ENCODE data around the gene WWP2. TPM values are rescaled to one million over a fixed set of nuclear protein-coding genes. Genes with fewer than 3 reads are reported as not detected.

WWP2 gene
- total RNA-seq, 1 experiment from 2014 or later: 38.8 TPM

DNA sequence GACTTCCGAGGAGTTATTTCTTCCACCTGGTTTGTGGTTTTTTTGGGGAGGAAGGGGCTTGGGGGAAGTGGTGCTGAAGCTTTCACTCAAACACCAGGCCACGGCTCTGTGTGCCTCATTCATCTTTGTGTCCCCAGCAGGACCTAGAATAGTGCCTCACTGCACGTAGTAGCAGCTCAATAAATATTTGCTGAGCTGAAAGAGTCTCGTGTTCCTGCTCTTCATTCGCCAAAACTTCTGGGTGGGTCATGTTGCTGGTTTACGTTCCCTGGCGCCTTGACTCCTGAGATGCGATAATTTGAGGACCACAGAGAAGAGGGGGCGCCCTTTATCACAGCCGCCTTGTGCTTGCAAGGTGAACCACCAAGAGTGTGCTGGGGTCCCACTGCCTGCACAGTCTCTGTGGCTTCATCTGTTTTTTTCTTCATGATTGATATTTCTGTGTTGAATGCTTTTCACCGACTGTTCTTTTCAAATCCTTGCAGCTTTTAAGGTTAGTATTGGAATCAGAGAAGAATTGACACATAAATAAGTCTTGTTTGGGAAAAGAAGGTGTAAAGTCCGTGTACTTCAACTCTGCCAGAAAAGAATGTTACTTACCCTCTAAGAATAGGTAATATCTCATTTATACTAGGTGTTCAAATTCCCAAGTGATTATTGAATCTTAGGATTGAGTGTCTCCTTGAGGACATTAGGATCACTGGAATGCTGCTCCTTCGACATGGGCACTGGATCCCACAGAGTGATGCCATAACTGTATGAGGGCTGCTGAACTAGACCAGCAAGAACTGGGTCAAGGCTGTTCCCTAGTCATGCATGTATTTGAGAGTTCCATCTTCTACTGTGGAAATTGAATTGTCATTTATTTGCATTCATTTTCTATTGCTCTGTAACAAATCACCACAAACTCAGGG is 96.3 kb downstream of the WWP2 start:
- CTCF ChIA-PET: no interaction called here
- no peak overlapping the region for H3K4me3 ChIP-seq
- H2AFZ ChIP-seq: no peak overlapping the region
- intact Hi-C loops (cut with micrococcal nuclease; ENCODE audit: unreplicated experiment): no loop called here
- POLR2A ChIA-PET (ENCODE audit: unreplicated experiment): no interaction called here
- H4K20me1 ChIP-seq (ENCODE audit: insufficient read depth): peaks cover 5% of the 10 kb centered on the region; the same call in 1 of the 2 replicates
- no peak for DNase-seq
- no peaks in the 10 kb centered on the region for H3F3A ChIP-seq (ENCODE audit: insufficient read depth, low read depth)
- H3K27ac ChIP-seq: peak overlapping the region; percentile 37
- peak overlapping the region; percentile 29 for H3K4me2 ChIP-seq
- H3K9me2 ChIP-seq (ENCODE audit: insufficient read depth): no peaks in the 10 kb centered on the region
- TF ChIP-seq, protein P1, sequence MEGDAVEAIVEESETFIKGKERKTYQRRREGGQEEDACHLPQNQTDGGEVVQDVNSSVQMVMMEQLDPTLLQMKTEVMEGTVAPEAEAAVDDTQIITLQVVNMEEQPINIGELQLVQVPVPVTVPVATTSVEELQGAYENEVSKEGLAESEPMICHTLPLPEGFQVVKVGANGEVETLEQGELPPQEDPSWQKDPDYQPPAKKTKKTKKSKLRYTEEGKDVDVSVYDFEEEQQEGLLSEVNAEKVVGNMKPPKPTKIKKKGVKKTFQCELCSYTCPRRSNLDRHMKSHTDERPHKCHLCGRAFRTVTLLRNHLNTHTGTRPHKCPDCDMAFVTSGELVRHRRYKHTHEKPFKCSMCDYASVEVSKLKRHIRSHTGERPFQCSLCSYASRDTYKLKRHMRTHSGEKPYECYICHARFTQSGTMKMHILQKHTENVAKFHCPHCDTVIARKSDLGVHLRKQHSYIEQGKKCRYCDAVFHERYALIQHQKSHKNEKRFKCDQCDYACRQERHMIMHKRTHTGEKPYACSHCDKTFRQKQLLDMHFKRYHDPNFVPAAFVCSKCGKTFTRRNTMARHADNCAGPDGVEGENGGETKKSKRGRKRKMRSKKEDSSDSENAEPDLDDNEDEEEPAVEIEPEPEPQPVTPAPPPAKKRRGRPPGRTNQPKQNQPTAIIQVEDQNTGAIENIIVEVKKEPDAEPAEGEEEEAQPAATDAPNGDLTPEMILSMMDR (conservative IDR thresholded peaks at IDR 0.05): no peak
- no peak for TF ChIP-seq EZH2 (IDR thresholded peaks at IDR 0.05; ENCODE audit: low read depth)
- no TSS peak for BruUV-seq (replicated peaks)
- no peaks in the 10 kb centered on the region for H3K79me2 ChIP-seq (ENCODE audit: low read depth)
- peaks cover 13% of the 10 kb centered on the region for H3K4me1 ChIP-seq (replicated peaks; ENCODE audit: insufficient read depth)
- no peaks in the 10 kb centered on the region for H3K27me3 ChIP-seq (ENCODE audit: insufficient read depth, low read depth)
- H3K9me3 ChIP-seq (ENCODE audit: insufficient read depth, low read depth): no peaks in the 10 kb centered on the region
- H3K36me3 ChIP-seq (ENCODE audit: low read depth): no peaks in the 10 kb centered on the region

- BruUV-seq (replicated peaks): no TSS peak
- no peaks in the 10 kb centered on the region for H3K36me3 ChIP-seq (ENCODE audit: low read depth)
- ChIA-PET CTCF (no interaction called here), POLR2A (ENCODE audit: unreplicated experiment) (interaction anchor here (0.6 kb wide), 1 partner anchor 20 kb away, joined by 3 read pairs; no protein-coding TSS in a partner anchor)
- peaks cover 5% of the 10 kb centered on the region; the same call in 1 of the 2 replicates for H4K20me1 ChIP-seq (ENCODE audit: insufficient read depth)
- H2AFZ ChIP-seq: no peak overlapping the region
- TF ChIP-seq, protein P1 (conservative IDR thresholded peaks at IDR 0.05): no peak; the same call in 1 of the 2 replicates
- TF ChIP-seq EZH2 (IDR thresholded peaks at IDR 0.05; ENCODE audit: low read depth): no peak
- H3K27ac ChIP-seq: 0 out of 2 replicates have a peak overlapping the region, but pooled peaks have one; percentile 37
- H3K9me3 ChIP-seq (ENCODE audit: insufficient read depth, low read depth): no peaks in the 10 kb centered on the region
- no peaks in the 10 kb centered on the region for H3K9me2 ChIP-seq (ENCODE audit: insufficient read depth)
- peaks cover 13% of the 10 kb centered on the region for H3K4me1 ChIP-seq (replicated peaks; ENCODE audit: insufficient read depth)
- peak in 1 of 2 experiments; percentile 70 for DNase-seq
- no peaks in the 10 kb centered on the region for H3F3A ChIP-seq (ENCODE audit: insufficient read depth, low read depth)
- no peak overlapping the region for H3K4me3 ChIP-seq
- no peaks in the 10 kb centered on the region for H3K79me2 ChIP-seq (ENCODE audit: low read depth)
- intact Hi-C loops (cut with micrococcal nuclease; ENCODE audit: unreplicated experiment): no loop called here
- peak overlapping the region; percentile 29 for H3K4me2 ChIP-seq
- no peaks in the 10 kb centered on the region for H3K27me3 ChIP-seq (ENCODE audit: insufficient read depth, low read depth)
These were observed 97.2 kb downstream of the WWP2 start for GRCh38 chr16:69859105-69859989.
